GM18867 (cell line): ENCODE measurements around the gene HNRNPLL.
A peak's percentile ranks its signal among the peaks of the same experiment; 100 is the strongest.
"Not testable (repeated sequence)": the region's sequence is repeated elsewhere in the genome, so short reads cannot be mapped to it uniquely, and the experiment has no call there.

Experiments used
- ATAC-seq: cut with Tn5 transposase; IDR thresholded peaks from one replicate; pipeline ENCODE4 v1.9.1; 2021; ENCODE audit warnings: mild to moderate bottlenecking, moderate library complexity; ENCODE audit not compliant: unreplicated experiment

HNRNPLL gene

DNA sequence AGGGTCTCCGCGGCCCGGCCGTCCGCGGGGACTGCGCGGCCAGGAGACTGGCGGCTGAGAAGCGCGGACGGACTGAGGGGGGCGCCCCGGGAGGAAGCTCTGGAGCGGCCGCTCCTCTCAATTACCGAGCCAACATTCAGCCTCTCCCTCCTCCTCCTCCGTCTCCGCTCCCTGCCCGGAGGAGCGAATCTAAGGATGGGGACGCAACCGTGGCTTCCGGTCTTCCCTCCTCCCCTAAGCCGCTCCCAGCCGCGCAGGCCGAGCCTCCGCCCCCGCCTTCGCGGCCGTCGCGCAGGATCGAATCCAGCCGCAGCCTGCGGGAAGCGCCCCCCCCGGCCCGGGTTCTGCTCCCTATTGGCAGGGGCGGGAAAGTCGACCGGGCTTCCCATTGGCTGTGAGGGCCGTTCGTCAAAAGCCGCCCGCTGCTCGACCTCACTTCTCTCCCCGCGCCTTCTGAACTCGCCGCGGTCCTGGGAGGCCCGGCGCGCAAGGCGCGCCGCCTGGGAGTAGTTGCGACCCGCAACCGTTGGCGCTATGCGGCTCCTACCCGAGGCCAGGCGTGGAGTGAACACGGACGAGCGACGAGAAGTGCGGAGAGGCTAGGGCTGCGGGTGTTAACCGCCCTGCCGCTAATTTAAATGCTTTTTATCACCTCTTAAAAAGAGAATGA is at the start of gene HNRNPLL:
HNRNPLL (minus strand) TSS at position 197 of the 670 bp plus-strand sequence. CDS start 302 bp downstream, outside the sequence.
- ATAC-seq: peak; percentile 71

- ATAC-seq: no peak
These were observed 48.0 kb upstream of the HNRNPLL start for GRCh38 chr2:38650717-38651116.

DNA sequence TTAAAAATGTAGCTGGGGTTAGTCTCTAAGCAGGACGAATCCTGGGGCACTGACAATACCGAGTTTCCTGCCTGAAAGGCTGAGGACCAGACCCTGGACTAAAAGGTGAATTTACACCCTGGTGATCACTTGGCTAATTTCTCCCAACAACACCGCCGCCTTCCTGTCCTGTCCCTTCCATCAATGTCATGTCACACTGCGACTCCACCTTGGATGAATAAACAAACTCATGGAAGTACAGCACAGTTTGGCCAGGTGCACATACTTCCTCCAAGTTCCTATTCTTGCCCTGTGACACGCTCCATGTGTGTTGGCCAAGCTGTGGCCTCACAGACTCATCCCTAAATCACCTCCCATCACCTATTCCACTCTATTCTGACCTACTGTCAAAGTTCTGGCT is 47.3 kb upstream of the HNRNPLL start:
- ATAC-seq: no peak

- no peak for ATAC-seq
These were observed 46.5 kb upstream of the HNRNPLL start for GRCh38 chr2:38649176-38649728.

DNA sequence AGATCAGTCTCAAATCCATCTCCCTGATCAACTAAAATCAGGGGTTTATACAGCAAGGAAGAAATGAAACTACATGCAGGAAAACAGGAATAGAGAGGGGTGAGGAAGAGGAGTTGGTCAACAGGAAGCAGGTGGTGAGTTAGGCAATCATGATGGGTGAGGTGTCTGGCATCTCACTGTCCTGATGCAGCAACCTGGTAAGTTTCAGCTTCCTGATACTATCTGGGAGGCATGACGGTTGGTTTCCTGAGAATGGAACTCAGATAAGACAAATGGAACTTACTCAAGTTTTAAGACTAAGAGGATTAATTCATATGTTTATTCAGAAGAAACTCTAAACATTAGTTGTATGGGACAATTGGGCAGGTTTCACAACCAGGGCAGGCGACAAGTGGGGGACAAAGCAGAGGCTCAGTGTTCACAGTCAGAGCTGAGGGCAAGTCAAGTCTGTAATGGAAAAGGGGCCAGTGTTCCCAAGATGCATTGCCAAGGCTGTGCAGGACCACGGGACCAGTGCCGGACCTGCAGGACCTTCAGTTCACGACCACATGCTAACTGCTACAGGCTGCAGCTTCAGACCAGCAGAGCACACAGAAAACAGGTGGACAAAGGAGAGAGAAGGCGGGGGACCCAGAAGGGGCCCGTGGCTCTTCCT is 45.5 kb upstream of the HNRNPLL start:
- ATAC-seq: no peak

GRCh38 chr2:38643683-38644511 is 41.2 kb upstream of the HNRNPLL start:
- ATAC-seq: not testable (repeated sequence)

GRCh38 chr2:38643021-38643671 is 40.4 kb upstream of the HNRNPLL start:
- ATAC-seq: no peak

DNA sequence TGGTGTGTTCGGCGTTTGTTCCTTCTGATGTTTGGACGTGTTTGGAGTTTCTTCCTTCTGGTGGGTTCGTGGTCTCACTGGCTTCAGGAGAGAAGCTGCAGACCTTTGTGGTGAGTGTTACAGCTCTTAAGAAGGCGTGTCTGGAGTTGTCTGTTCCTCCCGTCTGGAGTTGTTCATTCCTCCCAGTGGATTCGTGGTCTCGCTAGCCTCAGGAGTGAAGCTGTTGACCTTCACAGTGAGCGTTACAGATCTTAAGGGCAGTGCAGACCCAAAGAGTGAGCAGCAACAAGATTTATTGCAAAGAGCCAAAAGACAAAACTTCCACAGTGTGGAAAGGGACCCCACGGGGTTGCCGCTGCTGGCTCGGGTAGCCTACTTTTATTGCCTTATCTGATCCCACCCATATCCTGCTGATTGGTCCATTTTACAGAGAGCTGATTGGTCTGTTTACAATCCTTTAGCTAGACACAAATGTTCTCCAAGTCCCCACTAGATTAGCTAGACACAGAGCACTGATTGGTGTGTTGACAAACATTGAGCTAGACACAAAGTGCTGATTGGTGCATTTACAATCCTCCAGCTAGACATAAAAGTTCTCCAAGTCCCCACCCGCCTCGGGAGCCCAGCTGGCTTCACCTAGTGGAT is 39.8 kb upstream of the HNRNPLL start:
- ATAC-seq: not testable (repeated sequence)

GRCh38 chr2:38636069-38636468 is 33.3 kb upstream of the HNRNPLL start:
- ATAC-seq: no peak

DNA sequence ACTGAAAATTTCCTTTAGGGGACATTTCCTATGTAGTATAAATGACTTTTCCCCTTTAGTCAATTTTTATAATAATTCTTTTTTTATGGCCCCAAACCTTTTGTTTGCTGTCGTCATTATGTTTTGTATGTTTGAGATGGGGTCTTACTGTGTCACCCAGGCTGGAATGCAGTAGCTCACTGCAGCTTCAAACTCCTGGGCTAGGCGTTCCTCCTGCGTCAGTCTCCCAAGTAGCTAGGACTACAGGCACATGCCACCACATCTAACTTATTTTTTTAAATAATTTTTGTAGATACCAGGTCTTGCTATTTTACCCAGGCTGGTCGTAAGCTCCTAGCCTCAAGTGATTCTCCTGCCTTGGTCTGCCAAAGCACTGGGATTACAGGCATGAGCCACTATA is 32.4 kb upstream of the HNRNPLL start:
- ATAC-seq: no peak

- ATAC-seq: peak; percentile 93
These were observed 32.0 kb upstream of the HNRNPLL start for GRCh38 chr2:38634684-38635083.

GRCh38 chr2:38633895-38634294 is 31.2 kb upstream of the HNRNPLL start:
- no peak for ATAC-seq

DNA sequence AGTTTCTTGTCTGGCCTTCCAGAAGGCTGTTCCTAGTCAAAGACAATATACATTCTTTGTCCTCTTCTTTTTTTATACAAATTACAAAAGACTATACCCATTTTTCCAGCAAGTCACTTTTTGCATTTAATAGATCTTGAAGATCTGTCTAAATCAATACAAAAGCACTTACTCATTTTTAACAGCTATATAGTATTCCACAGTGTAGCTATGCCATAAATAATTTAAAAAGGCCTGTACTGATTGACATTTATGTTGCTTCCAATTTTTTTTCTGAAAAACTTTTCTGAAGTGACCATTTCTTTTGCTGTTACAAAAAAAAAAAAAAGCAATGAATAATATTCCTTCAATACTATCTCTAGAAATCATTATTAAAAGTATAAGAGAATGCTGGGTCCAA is 30.3 kb upstream of the HNRNPLL start:
- ATAC-seq: no peak

GRCh38 chr2:38631976-38632375 is 29.2 kb upstream of the HNRNPLL start:
- ATAC-seq: no peak

- ATAC-seq: no peak
These were observed 27.0 kb upstream of the HNRNPLL start for GRCh38 chr2:38629684-38630083.

DNA sequence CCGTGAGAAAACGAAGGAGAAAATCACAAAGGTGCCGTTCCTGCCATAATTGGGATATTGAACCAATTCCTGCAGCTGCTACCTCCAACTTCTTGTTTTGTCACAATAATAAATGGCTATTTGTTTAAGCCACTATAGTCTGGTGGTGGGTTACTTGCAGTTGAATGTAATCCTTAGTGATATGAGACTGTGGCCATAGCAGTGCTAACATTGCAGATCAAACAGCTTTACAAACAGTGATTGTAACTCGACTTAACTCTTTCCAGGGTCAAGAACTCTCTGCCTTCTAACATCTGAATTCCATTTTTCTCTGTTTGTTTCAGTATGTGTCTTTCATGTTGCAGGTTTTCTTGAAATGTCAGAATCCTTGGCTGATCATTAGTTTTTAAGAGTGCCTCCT is 24.7 kb upstream of the HNRNPLL start:
- no peak for ATAC-seq

GRCh38 chr2:38626326-38627035 is 23.8 kb upstream of the HNRNPLL start:
- ATAC-seq: no peak

GRCh38 chr2:38622210-38622609 is 19.5 kb upstream of the HNRNPLL start:
- no peak for ATAC-seq

DNA sequence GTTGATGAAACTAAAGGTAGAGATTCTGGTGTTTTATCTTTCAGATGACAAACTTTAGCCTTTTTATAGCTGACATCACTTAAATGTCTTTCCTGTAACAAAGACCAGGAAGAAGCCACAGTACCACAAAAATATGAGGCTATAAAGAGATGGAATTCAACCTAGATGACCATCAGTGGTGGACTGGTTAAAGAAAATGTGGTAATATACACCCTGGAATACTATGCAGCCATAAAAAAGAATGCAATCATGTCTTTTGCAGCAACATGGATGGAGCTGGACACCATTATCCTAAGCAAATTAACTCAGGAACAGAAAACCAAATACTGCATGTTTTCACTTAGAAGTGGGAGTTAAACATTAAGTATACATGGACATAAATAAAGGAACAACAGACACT is 18.3 kb upstream of the HNRNPLL start:
- no peak for ATAC-seq
